LHCN-M2 (cell line): Measurements from ENCODE around the gene GRM4. TPM values are rescaled to one million over a fixed set of nuclear protein-coding genes. Genes with fewer than 3 reads are reported as not detected.
"Not testable (repeated sequence)": the region's sequence is repeated elsewhere in the genome, so short reads cannot be mapped to it uniquely, and the experiment has no call there.

Source experiments
- DNase-seq: peaks from one replicate; pipeline ENCODE4 v3.0.0-alpha.2; 2012; ENCODE audit warnings: low read depth
- polyA plus RNA-seq: library from polyadenylated mRNA; unstranded; fragments of >200 nt; gene quantifications from one replicate; pipeline ENCODE4 v1.2.1, GENCODE V29; 2012; ENCODE audit warnings: missing spikeins
- total RNA-seq: library from RNA; depleted of rRNA; stranded (reverse); fragments of >200 nt; gene quantifications from 2 replicates; pipeline ENCODE4 v1.2.3, GENCODE V29; 2014; rRNA removed

GRM4 gene
- total RNA-seq, result not detected in 2 replicates
- not detected for polyA plus RNA-seq

DNA sequence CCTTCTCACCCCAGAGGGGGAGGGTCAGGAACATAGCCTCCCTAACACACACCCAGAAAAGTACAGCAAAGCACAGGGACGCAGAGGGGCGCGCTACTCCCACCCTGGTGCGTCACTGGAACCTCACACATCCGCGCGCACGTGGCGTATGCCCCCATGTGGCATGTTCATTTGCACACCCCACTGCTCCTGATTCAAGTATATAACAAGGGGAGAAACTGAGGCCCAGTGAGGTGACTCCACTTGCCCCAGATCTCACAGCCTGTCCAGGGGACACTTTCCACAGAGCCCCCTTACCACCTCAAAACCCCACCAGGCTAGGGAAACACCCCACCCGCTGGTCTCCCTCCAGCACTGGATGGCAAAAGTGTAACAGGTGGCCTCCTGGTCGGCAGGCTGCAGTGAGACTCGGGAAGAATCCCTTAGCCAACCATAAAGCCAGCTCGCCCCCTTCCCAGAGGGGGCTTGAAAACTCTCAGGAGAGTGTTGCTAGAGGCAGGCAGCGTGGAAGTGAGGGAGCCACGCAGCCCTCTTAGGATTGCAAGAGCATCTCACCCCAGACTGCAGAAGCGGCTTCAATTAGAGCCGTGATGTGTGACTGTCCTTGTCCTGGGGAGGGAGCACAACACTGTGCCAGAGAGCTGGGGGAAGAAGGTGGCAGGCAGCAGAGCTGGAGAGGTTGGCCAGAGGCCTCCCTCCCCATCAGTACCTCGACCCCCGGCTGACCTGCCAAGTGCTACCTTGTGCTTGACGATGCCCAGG is at the start of gene GRM4:
GRM4 (minus strand) TSS at position 67 of the 762 bp plus-strand sequence. CDS start 12,591 bp downstream, outside the sequence.
- no peak for DNase-seq

DNA sequence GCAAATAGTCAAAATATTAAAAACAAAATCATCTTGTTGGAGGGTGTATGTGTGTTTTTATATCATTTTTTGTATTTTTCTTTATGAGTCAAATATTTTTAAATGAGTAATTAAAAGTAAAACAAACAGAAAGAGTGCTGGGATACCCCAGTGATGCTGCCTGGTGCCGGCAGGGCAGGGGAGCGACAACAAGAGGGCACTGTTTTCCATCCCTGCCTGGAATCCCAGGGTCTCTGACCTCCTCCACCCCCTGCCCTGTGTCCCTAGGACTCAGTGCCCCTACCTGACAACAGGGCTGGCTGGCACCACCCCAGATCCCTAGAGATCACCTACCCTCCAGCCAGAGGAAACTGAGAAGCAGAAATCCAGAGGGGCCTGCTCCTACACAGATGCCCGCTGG is 48.9 kb upstream of the GRM4 start:
- DNase-seq, result no peak

DNA sequence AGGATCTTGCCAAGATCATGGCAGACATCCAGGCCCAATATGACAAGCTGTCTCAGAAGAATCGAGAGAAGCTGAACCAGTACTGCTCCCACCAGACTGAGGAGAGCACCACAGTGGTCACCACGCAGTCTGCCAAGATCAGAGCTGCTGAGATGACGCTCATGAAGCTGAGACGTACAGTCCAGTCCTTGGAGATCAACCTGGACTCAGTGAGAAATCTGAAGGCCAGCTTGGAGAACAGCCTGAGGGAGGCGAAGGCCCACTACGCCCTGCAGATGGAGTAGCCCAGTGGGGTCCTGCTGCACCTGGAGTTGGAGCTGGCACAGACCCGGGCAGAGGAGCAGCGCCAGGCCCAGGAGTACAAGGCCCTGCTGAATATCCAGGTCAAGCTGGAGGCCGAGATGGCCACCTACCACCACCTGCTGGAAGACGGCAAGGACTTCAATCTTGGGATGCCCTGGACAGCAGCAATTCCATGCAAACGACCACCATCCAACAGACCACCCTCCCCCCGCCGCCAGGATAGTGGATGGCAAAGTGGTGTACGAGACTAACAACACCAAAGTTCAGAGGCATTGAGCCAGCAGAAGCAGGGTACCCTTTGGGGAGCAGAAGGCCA is 44.7 kb upstream of the GRM4 start:
- DNase-seq, result no peak

DNA sequence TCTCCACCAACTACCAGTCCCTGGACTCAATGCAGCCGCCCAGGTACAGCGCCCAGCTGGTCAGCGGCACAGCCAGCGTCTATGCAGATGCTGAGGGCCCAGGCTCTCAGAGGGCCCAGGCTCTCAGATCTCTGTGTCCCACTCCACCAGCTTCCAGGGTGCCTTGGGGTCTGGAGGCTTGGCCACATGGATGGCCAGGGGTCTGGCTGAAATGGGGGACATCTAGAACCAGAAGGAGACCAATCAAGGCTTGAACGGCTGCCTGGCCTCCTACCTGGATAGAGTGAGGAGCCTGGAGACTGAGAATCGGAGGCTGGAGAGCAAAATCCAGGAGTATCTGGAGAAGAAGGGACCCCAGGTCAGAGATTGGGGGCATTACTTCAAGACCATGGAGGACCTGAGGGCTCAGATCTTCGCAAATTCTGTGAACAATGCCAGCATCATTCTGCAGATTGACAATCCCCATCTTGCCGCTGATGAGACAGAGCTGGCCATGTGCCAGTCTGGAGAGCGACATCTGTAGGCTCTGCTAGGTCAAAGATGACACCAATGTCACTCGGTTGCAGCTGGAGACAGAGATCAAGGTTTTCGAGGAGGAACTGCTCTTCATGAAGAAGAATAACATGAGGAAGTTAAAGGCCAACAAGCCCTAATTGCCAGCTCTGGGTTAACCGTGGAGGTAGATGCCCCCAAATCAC is 44.1 kb upstream of the GRM4 start:
- no peak for DNase-seq

DNA sequence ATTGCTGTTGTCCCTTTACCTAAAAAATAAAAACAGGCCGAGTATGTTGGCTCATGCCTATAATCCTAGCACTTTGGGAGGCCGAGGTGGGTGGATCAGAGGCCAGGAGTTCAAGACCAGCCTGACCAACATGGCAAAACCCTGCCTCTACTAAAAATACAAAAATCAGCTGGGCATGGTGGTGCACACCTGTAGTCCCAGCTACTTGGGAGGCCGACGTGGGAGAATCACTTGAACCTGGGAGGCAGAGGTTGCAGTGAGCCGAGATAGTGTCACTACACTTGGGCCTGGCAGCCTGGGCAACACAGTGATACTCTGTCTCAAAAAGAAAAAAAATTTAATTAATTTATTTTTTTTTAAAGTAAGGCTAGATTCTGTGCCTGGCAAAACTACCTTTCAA is 38.8 kb upstream of the GRM4 start:
- not testable (repeated sequence) for DNase-seq

DNA sequence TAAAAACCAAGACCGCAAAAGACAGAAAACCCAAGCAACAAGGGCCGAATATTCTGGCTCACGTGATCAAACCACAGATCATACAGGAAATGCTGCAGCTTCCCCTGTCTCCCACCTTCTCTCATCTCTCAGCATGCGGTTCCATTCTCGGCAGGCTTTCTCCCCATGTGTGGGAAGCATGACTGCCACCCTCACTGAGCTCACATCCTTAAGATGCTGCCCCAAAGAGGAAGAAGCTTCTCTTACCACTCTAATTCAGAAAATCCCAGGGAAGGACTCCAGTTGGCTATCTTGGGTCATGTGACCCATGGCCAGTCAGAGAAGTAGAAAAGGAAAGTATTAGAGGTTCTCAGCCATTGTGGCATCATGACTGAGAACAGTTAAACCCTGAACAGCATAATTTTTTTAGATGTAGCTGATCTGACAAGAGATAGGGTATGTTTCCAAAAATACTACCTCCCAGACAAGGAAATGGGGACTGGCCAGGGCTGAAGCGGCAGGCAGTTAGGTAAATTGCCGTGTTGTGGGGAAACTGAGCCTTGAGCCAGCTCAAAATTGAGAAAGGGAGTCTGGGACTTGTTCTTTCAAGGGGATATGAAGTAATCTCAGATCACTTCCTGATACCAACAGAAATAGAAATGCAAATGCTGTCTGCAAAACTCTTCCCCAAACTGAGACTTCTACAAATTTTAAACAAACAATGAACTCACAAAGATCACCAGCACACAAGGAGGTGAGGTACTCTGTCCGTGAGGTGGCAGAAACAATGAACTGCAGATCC is 37.1 kb upstream of the GRM4 start:
- DNase-seq, result no peak

DNA sequence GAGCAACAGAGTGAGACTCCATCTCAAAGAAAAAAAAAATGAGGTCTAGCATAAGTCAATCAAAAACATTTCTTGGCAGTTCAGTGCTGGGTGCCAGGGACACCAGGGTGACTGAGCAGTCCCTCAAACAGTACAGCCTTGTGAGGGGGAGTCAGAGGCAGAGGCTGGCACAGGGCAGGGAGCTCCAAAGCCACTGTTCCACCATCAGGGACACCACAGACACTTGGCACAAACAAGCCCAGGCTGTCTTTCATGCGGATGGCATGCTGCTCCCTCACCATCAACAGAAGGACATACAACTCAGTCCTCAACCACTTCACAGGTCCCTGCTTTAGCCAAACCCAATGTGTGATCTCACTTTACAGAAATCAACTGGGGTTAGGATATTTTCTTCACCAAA is 36.0 kb upstream of the GRM4 start:
- no peak for DNase-seq

DNA sequence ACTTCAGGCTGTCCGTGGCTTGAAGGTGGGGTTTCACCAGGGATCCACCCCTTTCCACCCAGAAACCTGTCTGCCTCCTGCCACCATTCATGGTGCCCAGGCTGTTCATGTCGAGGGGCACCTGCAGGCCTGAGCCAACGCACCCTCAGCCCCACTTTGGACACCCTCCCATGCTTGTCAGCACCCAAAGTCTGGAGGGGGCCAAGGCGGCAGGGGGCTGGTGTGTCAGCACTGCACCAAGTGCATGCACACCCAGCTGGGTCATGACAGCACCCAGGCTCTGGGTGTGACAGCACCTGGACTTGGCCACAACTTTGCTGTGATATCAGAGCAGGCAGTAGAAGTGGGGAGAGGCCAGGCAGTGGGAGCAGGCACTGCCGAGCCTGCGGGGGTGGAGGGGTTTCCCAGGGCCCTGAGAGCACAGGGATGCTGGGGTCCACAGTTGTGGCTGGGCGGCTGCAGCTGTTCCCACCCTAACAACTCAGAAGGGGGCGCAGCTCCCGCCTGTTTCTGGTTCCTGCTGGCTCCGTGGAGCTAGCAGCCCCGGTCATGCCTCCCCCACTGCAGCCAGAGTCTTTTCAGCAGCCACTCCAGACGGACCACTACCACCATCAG is 33.3 kb upstream of the GRM4 start:
- DNase-seq, result no peak

DNA sequence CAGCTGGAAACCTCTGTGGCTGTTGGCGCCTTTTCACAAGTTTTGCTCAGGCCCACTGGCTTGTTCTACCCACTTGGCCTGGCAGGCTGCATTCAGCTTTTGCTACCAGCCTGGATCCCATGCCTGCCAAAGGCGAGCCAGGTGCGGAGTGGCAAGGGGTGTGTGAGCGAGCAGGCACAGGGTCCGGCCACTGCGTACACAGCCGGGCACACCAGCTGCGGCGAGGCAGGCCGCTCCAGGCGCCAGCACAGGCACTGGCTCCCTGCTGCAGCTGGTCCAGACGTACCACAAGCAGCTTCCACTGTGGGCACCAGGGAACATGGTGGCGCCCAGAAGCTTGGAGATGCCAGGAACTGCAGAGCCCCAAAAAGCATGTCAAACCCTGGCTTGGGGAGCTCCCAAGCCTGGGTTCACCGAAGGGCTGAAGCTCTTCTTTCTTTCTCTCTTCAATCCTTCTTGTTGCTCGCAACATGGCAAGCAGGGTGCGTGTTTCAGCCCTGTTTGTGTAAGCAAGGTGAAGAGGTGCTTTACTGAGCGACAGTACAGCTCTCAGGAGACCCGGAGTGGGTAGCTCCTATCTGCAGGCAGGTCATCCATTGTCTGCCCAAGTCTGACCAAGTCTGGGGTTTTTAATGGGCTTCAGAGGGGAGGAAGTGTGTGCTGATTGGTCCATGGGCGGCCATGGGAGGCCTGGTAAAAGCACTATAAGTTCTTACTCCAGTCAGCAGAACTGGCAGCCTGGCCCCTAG is 32.6 kb upstream of the GRM4 start:
- no peak for DNase-seq

DNA sequence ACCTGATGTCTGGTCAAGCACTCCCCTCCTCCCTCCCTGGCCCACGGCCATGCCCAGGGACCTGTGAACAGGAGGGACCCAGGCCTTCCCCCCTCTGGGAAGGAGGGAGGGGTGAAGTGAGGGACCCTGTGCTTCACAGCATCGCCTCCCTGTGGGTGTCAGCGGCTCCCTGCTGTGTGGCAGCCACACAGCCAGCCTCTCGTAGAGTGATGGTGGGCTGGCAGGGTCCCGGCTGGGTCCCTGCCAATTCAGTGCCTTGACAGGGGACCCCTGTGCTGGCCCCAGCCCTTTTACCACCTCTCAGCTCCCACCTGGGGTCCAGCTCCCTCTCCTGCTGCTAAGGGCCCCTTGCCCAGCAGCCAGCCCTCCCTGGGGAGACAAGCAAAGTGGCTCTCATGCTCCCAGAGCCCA is 31.3 kb upstream of the GRM4 start:
- no peak for DNase-seq

DNA sequence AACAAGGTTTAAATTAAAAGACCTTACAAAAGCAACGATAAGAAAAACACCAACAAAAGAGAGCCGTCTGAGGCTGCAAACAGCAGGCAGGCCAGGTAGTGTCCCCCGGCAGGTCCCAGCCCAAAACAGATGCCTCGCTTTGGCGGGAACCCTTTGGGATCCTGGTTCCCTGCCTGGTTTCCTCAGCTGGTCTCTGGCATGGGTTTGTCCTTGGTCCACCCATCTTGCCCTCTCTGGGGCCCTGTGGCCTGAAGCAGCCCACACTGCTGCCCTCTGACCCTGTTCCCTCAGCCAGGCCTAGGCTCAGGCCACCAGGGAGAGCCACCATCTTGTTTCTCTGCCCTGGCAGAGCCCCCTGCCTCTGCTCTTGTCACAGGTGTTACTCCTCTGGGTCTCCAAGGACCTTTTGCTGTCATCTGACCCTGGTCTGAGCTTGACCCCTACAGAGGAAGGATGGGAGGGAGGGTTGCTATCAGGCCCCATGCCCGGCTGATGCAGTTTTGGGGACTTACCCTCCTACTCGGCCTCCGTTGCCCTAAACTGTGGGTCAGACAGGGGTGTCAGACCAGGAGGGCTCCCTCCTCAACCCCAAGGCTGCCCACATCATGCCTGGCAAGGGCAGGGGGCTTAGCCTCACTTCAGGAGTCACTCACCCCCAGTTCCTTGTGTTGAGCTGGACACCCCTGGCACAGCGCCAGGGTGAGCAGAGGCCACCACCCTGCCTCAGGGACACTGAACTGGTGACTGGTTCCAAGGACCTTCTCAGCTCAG is 30.6 kb upstream of the GRM4 start:
- no peak for DNase-seq

DNA sequence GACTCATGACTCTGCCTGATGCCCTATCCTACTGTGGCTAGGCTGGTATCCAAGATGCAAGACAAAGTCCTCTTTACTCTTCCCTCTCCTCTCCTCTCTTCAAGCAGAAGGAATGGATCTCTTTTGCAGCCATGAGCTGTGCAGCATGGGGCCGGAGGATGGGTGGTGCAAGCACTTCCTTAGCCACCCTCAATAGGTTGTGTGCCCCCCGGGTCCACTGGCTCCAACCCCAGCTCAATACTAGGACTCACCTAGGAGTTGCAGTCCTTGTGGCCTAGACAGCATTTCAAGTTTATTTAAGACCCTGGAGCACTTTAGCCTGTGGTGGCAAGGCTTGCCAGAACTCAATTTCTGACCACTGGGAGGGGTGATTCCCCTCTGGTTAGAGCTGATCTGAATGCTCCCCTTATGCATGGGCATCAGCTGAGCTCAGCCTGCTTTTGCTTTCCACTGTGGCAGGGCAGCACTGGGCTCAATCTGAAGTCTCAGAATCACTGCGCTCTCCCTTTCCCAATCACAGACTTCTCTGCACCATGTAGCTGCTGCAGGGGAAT is 29.0 kb upstream of the GRM4 start:
- no peak for DNase-seq

DNA sequence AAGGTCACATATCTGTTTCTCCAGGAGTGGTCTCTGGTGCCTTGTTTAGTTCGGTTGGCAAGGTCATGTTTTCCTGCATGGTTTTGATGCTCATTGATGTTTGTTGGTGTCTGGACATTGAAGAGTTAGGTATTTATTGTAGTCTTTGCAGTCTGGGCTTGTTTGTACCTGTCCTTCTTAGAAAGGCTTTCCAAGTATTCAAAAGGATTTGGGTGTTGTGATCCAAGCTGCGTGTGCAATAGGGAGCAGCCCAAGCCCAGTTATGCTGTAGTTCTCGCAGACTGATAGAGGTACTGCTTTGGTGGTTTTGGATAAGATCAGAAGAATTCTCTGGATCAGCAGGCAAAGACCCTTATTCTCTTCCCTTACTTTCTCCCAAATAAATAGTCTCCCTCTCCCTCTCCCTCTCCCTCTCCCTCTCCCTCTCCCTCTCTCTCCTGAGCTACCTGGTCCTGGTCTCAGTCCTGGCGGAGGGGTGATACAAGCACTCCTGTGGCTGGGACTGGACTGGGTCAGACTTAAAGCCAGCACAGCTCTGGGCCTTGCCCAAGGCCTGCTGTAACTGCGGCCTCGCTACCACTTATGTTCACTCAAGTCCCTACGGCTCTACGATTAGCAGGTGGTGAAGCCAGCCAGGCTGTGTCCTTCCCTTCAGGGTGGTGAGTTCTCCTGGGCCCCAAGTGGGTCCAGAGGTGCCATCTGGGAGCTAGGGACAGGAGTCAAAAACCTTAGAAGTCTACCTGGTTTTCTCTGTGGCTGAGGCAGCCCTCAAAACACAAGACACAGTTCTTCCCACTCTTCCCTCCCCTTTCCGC is 27.3 kb upstream of the GRM4 start:
- DNase-seq, result no peak

DNA sequence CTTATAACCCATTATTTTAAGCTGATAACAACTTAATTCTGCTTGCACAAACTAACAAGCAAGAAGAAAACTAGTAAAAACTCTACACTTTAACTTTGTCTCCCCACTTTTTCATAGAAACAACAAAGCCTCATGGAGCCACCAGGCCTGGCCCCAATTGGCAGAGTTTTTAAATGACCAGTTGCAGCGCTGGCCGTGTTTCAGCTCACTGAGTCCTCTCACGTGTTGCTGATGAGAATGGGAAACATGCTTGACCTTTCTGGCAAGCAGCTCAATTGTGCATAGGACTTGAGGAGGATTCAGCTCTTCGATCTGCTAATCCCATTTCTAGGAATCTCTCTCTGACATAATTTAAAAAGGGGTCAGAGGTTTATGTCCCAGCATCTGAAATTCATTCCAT is 24.5 kb upstream of the GRM4 start:
- DNase-seq, result no peak

DNA sequence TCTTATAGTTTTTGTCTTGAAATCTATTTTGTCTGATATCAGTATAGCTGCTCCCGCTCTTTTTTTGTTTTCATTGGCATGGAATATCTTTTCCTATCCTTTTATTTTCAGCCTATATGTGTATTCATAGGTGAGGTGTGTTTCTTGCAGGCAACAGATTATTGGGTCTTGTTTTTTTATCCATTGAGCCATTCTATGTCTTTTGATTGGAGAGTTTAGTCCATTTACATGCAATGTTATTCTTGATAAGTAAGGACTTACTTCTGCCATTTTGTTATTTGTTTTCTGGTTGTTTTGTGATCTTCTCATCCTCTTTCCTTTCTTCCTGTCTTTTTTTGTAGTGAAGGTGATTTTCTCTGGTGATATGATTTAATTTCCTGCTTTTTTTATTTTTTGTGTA is 24.0 kb upstream of the GRM4 start:
- no peak for DNase-seq

DNA sequence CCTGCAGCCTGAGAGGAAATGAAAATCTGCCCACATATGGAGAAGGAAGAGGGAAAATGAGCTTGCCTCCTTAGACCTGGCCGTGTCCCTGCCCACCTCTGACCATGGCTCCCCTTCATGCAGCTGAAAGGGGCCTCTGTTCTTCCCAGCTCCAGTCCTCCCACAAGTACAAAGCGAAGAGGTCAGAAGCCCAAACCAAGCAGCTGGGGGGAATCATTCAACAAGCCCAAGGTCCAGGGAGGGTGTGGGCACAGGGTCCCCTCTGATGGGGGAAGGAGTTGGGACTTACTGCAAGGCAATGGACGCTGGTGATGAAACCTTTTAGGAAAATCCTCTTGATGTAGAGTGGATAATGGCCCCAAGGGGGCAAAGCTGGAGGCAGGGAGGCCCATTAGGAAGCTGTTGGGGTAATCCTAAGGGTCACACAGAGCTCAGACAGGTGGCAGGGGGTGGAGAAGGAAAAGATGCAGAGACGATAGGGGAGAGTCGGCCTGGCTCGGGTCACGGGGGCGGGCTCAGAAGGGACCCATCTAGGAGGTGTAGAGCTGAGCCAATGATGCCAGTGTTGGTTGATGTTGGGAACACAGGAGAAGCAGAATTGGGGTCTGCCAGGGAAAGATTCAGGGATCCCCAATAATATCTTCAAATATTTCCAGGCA is 16.1 kb upstream of the GRM4 start:
- DNase-seq, result no peak

DNA sequence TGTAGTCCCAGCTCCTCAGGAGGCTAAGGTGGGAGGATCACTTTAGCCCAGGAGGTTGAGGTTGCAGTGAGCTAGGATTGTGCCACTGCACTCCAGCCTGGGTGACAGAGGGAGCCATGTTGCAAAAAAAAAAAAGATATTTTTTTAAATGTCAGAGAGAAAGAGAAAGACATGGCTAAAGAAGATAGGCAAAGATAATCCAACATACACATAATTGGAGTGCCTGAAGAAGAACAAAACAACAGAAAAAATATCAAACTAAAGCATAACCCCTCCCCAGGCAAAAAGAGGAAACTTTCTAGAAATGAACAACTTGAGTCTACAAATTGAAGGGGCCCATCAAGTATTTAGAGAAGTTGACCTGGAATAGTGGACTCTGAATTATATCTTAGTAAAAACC is 14.0 kb upstream of the GRM4 start:
- DNase-seq, result no peak

DNA sequence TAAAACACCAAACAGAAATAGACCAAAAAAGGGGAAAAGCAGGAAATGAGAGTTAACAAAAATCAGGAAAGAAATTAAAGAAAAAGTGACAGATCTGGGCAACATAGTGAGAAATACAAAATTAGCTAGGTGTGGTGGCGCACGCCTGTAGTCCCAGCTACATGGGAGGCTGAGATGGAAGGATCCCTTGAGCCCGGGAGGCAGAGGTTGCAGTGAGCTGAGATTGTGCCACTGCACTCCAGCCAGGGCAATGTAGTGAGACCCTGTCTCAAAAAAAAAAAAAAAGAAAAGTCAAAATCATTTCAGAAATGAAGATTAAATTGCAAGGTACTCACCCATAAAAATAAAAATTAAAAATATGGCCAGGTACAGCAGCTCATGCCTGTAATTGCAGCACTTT is 13.0 kb upstream of the GRM4 start:
- DNase-seq, result no peak
